Hepatocyte (in vitro differentiated cells): ENCODE results near the gene AIRE. TPM values are rescaled to one million over a fixed set of nuclear protein-coding genes. Genes with fewer than 3 reads are reported as not detected.

Experiments used
- DNase-seq: peaks from one replicate; pipeline ENCODE4 v3.0.0-alpha.2; 2016; ENCODE audit warnings: low spot score
- H2AFZ ChIP-seq: fragments of 200-600 bp; sonication (generic); 2 replicates; pipeline ENCODE4 v1.6.0; 2016; ENCODE audit warnings: antibody characterized with exemption, mild to moderate bottlenecking
- H3K27ac ChIP-seq: fragments of 200-600 bp; sonication (generic); 2 replicates; pipeline ENCODE4 v1.5.1; 2016; ENCODE audit warnings: mild to moderate bottlenecking
- H3K27me3 ChIP-seq: fragments of 200-600 bp; sonication (generic); 2 replicates; pipeline ENCODE4 v1.6.1; 2016
- H3K36me3 ChIP-seq: fragments of 200-600 bp; sonication (generic); replicated peaks from 2 replicates; pipeline ENCODE4 v1.5.1; 2016; ENCODE audit warnings: low read depth; ENCODE audit not compliant: insufficient read depth
- H3K4me1 ChIP-seq: fragments of 200-600 bp; sonication (generic); 2 replicates; pipeline ENCODE4 v1.5.1; 2016; ENCODE audit warnings: mild to moderate bottlenecking, moderate library complexity; ENCODE audit not compliant: insufficient read depth
- H3K4me2 ChIP-seq: fragments of 200-600 bp; sonication (generic); 2 replicates; pipeline ENCODE4 v1.6.0; 2016
- H3K4me3 ChIP-seq: fragments of 200-600 bp; sonication (generic); 2 replicates; pipeline ENCODE4 v1.5.1; 2016; ENCODE audit warnings: mild to moderate bottlenecking
- H3K79me2 ChIP-seq: fragments of 200-600 bp; sonication (generic); 2 replicates; pipeline ENCODE4 v1.6.0; 2017; ENCODE audit warnings: mild to moderate bottlenecking
- H3K9me2 ChIP-seq: fragments of 200-600 bp; sonication (generic); replicated peaks from 2 replicates; pipeline ENCODE4 v1.6.0; 2017; ENCODE audit warnings: mild to moderate bottlenecking; ENCODE audit not compliant: insufficient read depth
- H3K9me3 ChIP-seq: fragments of 200-600 bp; sonication (generic); 2 replicates; pipeline ENCODE4 v1.5.1; 2016; ENCODE audit warnings: low read depth, mild to moderate bottlenecking
- H4K20me1 ChIP-seq: fragments of 200-600 bp; sonication (generic); 2 replicates; pipeline ENCODE4 v1.6.0; 2016; ENCODE audit warnings: mild to moderate bottlenecking; ENCODE audit not compliant: insufficient read depth, poor library complexity, severe bottlenecking
- EZH2 ChIP-seq: fragments of 200-600 bp; sonication (generic); IDR thresholded peaks from 2 replicates; pipeline ENCODE4 v1.6.1; 2016; ENCODE audit warnings: antibody characterized with exemption, mild to moderate bottlenecking, borderline replicate concordance
- EZH2phosphoT487 ChIP-seq: fragments of 200-600 bp; sonication (generic); IDR thresholded peaks from one replicate; pipeline ENCODE4 v1.6.1; 2018; ENCODE audit warnings: antibody characterized with exemption, mild to moderate bottlenecking, low read depth, moderate library complexity; ENCODE audit not compliant: unreplicated experiment, severe bottlenecking
- WGBS: methylation state at CpG from one replicate; pipeline ENCODE4 v1.1.6; 2016; ENCODE audit warnings: low lambda C conversion rate; ENCODE audit errors: missing lambda C conversion rate; 5-methylcytosine and 5-hydroxymethylcytosine counted together
- polyA plus RNA-seq: library from polyadenylated mRNA; unstranded; fragments of >200 nt; fragmentation: Nextera tagmentation; extraction: Ambion mirVana; gene quantifications from 2 replicates; pipeline ENCODE4 v1.2.1, GENCODE V29; 2016
- total RNA-seq: library from RNA; depleted of rRNA; stranded (reverse); fragments of >200 nt; gene quantifications from 2 replicates; pipeline ENCODE4 v1.2.3, GENCODE V29; 2014
- TF ChIP-seq, protein P1 (sequence below): fragments of 200-600 bp; sonication (generic); IDR thresholded peaks from 2 replicates; pipeline ENCODE4 v1.5.1; 2016; ENCODE audit warnings: antibody characterized with exemption, mild to moderate bottlenecking; ENCODE audit not compliant: poor library complexity

Gene AIRE
- total and polyA plus RNA-seq, 2 experiments from 2014 or later: 0.42 to 1.00 TPM

- H3K9me3 ChIP-seq: no peaks in the 10 kb centered on the region
- no peaks in the 10 kb centered on the region for H3K79me2 ChIP-seq
- H4K20me1 ChIP-seq: no peaks in the 10 kb centered on the region
- no peaks in the 10 kb centered on the region for H3K4me1 ChIP-seq
- no peak for DNase-seq
- no peak overlapping the region for H2AFZ ChIP-seq
- 85% methylated on average over 8 of the region's 8 CpGs for WGBS
- no peak overlapping the region for H3K27ac ChIP-seq
- H3K4me3 ChIP-seq: no peak overlapping the region
- H3K4me2 ChIP-seq: no peak overlapping the region
- no peaks in the 10 kb centered on the region for H3K36me3 ChIP-seq
- no peaks in the 10 kb centered on the region for H3K9me2 ChIP-seq
- TF ChIP-seq EZH2 (no peak), EZH2phosphoT487 (no peak)
- TF ChIP-seq, protein P1, sequence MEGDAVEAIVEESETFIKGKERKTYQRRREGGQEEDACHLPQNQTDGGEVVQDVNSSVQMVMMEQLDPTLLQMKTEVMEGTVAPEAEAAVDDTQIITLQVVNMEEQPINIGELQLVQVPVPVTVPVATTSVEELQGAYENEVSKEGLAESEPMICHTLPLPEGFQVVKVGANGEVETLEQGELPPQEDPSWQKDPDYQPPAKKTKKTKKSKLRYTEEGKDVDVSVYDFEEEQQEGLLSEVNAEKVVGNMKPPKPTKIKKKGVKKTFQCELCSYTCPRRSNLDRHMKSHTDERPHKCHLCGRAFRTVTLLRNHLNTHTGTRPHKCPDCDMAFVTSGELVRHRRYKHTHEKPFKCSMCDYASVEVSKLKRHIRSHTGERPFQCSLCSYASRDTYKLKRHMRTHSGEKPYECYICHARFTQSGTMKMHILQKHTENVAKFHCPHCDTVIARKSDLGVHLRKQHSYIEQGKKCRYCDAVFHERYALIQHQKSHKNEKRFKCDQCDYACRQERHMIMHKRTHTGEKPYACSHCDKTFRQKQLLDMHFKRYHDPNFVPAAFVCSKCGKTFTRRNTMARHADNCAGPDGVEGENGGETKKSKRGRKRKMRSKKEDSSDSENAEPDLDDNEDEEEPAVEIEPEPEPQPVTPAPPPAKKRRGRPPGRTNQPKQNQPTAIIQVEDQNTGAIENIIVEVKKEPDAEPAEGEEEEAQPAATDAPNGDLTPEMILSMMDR: no peak
- H3K27me3 ChIP-seq: no peaks in the 10 kb centered on the region
Observed at GRCh38 chr21:44269090-44269489, 16.6 kb upstream of the AIRE start.

DNA sequence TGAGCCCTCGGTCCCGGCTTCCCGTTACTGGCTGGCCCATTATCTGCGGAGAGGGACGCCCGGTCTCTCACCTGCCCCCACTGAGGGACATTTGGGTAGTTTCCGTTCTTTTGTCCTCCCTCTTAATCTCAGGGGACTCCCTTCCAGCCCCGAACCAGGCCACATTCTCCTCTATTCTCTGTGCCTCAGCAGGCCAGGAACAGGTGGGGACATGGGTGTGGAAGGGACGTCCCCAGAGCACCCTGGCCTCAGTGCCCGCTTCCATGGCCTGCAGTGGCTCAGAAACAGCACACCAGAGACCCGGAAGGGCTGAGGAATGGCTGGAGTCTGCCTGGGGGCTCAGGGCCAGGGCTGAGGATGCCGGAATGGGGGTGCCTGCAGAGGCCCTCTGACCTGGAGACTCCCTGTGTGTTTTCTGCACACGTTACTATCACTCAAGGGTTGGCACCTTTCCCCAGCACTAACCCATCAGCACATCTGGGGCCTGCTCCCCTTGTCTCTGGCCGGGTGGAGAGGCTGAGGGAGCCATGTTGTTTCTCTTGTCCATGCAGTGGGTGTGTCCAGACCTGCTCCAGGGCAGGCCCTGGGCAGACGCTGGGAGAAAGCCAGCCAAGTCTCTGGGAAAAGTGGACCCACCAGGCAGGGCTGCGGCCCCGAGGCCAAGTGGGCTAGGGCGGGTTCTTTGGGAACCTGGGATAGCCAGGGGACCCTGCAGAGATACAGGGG lies 14.0 kb upstream of the AIRE start:
- H3K27me3 ChIP-seq: no peaks in the 10 kb centered on the region

DNA sequence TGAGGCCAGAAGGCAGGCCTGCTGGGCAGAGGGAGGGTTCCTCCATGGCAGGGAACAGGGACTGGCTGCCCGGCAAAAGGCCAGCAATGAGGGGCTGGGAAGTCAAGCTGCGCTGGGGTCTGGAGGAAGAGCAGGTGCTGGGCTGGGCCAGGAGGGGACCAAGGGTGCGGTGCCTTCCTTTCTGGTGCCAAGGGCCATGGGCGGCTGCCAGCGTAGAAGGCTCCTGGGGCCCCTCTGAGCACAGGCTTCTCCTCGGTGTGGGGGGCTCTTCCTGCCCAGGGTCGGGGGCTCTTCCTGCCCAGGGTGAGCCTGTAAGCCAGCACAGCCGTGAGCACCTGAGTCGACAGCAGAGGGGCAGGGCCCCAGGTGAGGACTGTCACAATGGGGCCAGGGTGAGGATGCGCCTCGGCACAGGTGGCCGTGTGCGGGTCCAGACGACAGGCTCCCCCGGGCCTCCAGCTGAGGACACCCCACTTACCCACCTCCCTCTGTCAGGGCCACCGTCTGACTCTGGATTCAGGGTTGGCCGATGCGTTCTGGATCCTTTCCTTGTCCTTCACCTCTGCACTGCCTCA lies 13.3 kb upstream of the AIRE start:
- Histone ChIP-seq H3K36me3 (no peaks in the 10 kb centered on the region), H3K4me3 (no peak overlapping the region), H3K27me3 (no peaks in the 10 kb centered on the region), H4K20me1 (no peaks in the 10 kb centered on the region), H3K4me1 (no peaks in the 10 kb centered on the region), H3K79me2 (no peaks in the 10 kb centered on the region), H3K9me3 (no peaks in the 10 kb centered on the region), H2AFZ (no peak overlapping the region), H3K27ac (no peak overlapping the region), H3K9me2 (no peaks in the 10 kb centered on the region), H3K4me2 (no peak overlapping the region)
- TF ChIP-seq, protein P1: no peak
- no peak for TF ChIP-seq EZH2
- TF ChIP-seq EZH2phosphoT487: no peak
- no peak for DNase-seq
- WGBS: 88% methylated on average over 18 of the region's 18 CpGs

More for the DNA sequence above, 14.0 kb upstream of the AIRE start:
- no peaks in the 10 kb centered on the region for H3K36me3 ChIP-seq
- no peaks in the 10 kb centered on the region for H3K9me3 ChIP-seq
- TF ChIP-seq EZH2 (no peak), EZH2phosphoT487 (no peak)
- TF ChIP-seq, protein P1: no peak
- no peak overlapping the region for H2AFZ ChIP-seq
- 93% methylated on average over 18 of the region's 18 CpGs for WGBS
- H3K4me3 ChIP-seq: no peak overlapping the region
- no peaks in the 10 kb centered on the region for H4K20me1 ChIP-seq
- no peaks in the 10 kb centered on the region for H3K79me2 ChIP-seq
- no peak overlapping the region for H3K27ac ChIP-seq
- no peak for DNase-seq
- no peak overlapping the region for H3K4me2 ChIP-seq
- H3K4me1 ChIP-seq: no peaks in the 10 kb centered on the region
- H3K9me2 ChIP-seq: no peaks in the 10 kb centered on the region
